SK-N-SH (cell line): ENCODE data around the gene RALY. TPM values are rescaled to one million over a fixed set of nuclear protein-coding genes. Genes with fewer than 3 reads are reported as not detected.

Experiments used
- CTCF ChIA-PET: fragments of 300-600, 350-600 bp; formaldehyde crosslinking; extraction: SDS; loops from one replicate; lab custom pipeline; 2021; lab: Yijun Ruan, JAX
- POLR2A ChIA-PET: fragments of 350-600 bp; sonication (Branson Sonifier 250); formaldehyde crosslinking; extraction: SDS; loops from one replicate; lab custom pipeline; 2020; ENCODE audit warnings: antibody characterized with exemption, inconsistent platforms; lab: Yijun Ruan, JAX
- DNase-seq: peaks from one replicate; pipeline ENCODE4 v3.0.0; 2012
- H2AFZ ChIP-seq: fragments of 200-600 bp; sonication (generic); 2 replicates; pipeline ENCODE4 v1.8.1; 2016; ENCODE audit warnings: antibody characterized with exemption, mild to moderate bottlenecking, low read depth
- H3F3A ChIP-seq: fragments of 200-600 bp; sonication (generic); replicated peaks from 2 replicates; pipeline ENCODE3; 2016; ENCODE audit warnings: antibody characterized with exemption, mild to moderate bottlenecking; ENCODE audit not compliant: insufficient read depth
- H3K27ac ChIP-seq, 2 experiments: fragments of 200-500 bp in 1 of 2; fragments of 200-600 bp in 1 of 2; sonication (Bioruptor generic) in 1 of 2; sonication (generic), shearing (Covaris generic) in 1 of 2; 2 replicates each; pipeline versions ENCODE4 v1.5.1 to v1.6.1; 2014 to 2016; ENCODE audit warnings: low read depth in 2 of 2, inconsistent platforms in 1 of 2, low read length in 1 of 2, mild to moderate bottlenecking in 1 of 2, mixed read lengths in 1 of 2
- H3K27me3 ChIP-seq: fragments of 200-600 bp; sonication (generic), shearing (Covaris generic); 2 replicates; pipeline ENCODE4 v1.6.1; 2016; ENCODE audit warnings: mixed run types; ENCODE audit not compliant: insufficient read depth
- H3K36me3 ChIP-seq, 2 experiments: fragments of 200-500 bp in 1 of 2; fragments of 200-600 bp in 1 of 2; sonication (Bioruptor generic) in 1 of 2; sonication (generic) in 1 of 2; replicated peaks in 1 of 2; 2 replicates each; pipeline versions ENCODE3 to v1.5.1; 2014 to 2016; ENCODE audit warnings: low read length in 1 of 2, mild to moderate bottlenecking in 1 of 2; ENCODE audit not compliant: insufficient read depth in 2 of 2, control insufficient read depth in 1 of 2
- H3K4me1 ChIP-seq, 2 experiments: fragments of 200-500 bp in 1 of 2; fragments of 200-600 bp in 1 of 2; sonication (Bioruptor generic) in 1 of 2; sonication (generic), shearing (Covaris generic) in 1 of 2; 2 replicates each; pipeline versions ENCODE4 v1.5.1 to v1.6.1; 2014 to 2016; ENCODE audit warnings: low read depth in 1 of 2, low read length in 1 of 2, mixed run types in 1 of 2; ENCODE audit not compliant: insufficient read depth in 2 of 2, control insufficient read depth in 1 of 2
- H3K4me2 ChIP-seq: fragments of 200-600 bp; sonication (generic), shearing (Covaris generic); 2 replicates; pipeline ENCODE4 v1.6.1; 2017; ENCODE audit warnings: mixed run types
- H3K4me3 ChIP-seq, 2 experiments: fragments of 200-500 bp in 1 of 2; fragments of 200-600 bp in 1 of 2; sonication (Bioruptor generic) in 1 of 2; sonication (generic), shearing (Covaris generic) in 1 of 2; 2 replicates each; pipeline versions ENCODE4 v1.5.1 to v1.8.1; 2014 to 2016; ENCODE audit warnings: low read depth in 2 of 2, inconsistent platforms in 1 of 2, low read length in 1 of 2, mild to moderate bottlenecking in 1 of 2, mixed read lengths in 1 of 2, moderate library complexity in 1 of 2
- H3K79me2 ChIP-seq: fragments of 200-600 bp; sonication (generic); 2 replicates; pipeline ENCODE4 v1.8.1; 2017; ENCODE audit warnings: mild to moderate bottlenecking; ENCODE audit not compliant: insufficient read depth
- H3K9ac ChIP-seq: fragments of 200-600 bp; sonication (generic); 2 replicates; pipeline ENCODE4 v1.6.1; 2017; ENCODE audit warnings: mixed run types
- H3K9me2 ChIP-seq: fragments of 200-600 bp; sonication (generic); 2 replicates; pipeline ENCODE4 v1.6.1; 2017; ENCODE audit warnings: mixed run types
- H3K9me3 ChIP-seq: fragments of 200-600 bp; sonication (generic); 2 replicates; pipeline ENCODE4 v1.6.1; 2017; ENCODE audit warnings: mixed run types, mild to moderate bottlenecking, moderate library complexity
- H4K20me1 ChIP-seq: fragments of 200-600 bp; sonication (generic); 2 replicates; pipeline ENCODE4 v1.6.1; 2017; ENCODE audit warnings: mild to moderate bottlenecking, mixed run types; ENCODE audit not compliant: insufficient read depth
- CHD2 ChIP-seq: fragments of 150-350 bp; IDR thresholded peaks from 2 replicates; pipeline ENCODE4 v1.6.1; 2018; ENCODE audit warnings: low read length; ENCODE audit not compliant: partially characterized antibody
- ELF1 ChIP-seq: IDR thresholded peaks from 2 replicates; pipeline ENCODE4 v1.4.0; 2012
- EP300 ChIP-seq, 2 experiments: IDR thresholded peaks; 2 replicates each; pipeline versions ENCODE4 v1.4.0 to v1.6.1; 2012; ENCODE audit warnings: borderline replicate concordance in 1 of 2, low read depth in 1 of 2, low read length in 1 of 2
- EZH2phosphoT487 ChIP-seq: fragments of 200-600 bp; sonication (generic); IDR thresholded peaks from 2 replicates; pipeline ENCODE4 v1.6.1; 2017; ENCODE audit warnings: low read depth, mixed run types, mild to moderate bottlenecking, antibody characterized with exemption, moderate library complexity, borderline replicate concordance
- FOXJ3 ChIP-seq: sonication (generic); formaldehyde crosslinking; IDR thresholded peaks from 2 replicates; pipeline ENCODE4 v1.5.1; 2020; ENCODE audit warnings: mild to moderate bottlenecking, missing genetic modification reagents
- GABPA ChIP-seq: IDR thresholded peaks from 2 replicates; pipeline ENCODE4 v1.4.0; 2012; ENCODE audit warnings: low read depth, mild to moderate bottlenecking
- GATA2 ChIP-seq: sonication (generic); formaldehyde crosslinking; IDR thresholded peaks from 2 replicates; pipeline ENCODE4 v1.5.0; 2020; ENCODE audit warnings: mild to moderate bottlenecking, missing genetic modification reagents
- MXI1 ChIP-seq: IDR thresholded peaks from 2 replicates; pipeline ENCODE4 v1.6.1; 2012; ENCODE audit warnings: mild to moderate bottlenecking, low read depth, low read length, improper control_type of control experiment
- NFIC ChIP-seq: IDR thresholded peaks from 2 replicates; pipeline ENCODE4 v1.4.0; 2012; ENCODE audit warnings: borderline replicate concordance
- NRF1 ChIP-seq: IDR thresholded peaks from 2 replicates; pipeline ENCODE4 v1.6.1; 2012; ENCODE audit warnings: low read depth, mild to moderate bottlenecking, low read length
- POLR2AphosphoS5 ChIP-seq: IDR thresholded peaks from 2 replicates; pipeline ENCODE4 v1.6.1; 2012; ENCODE audit warnings: low read depth, low read length
- RCOR1 ChIP-seq: fragments of 150-350 bp; IDR thresholded peaks from 2 replicates; pipeline ENCODE4 v1.6.1; 2017; ENCODE audit warnings: antibody characterized with exemption, low read length
- RFX5 ChIP-seq: IDR thresholded peaks from 2 replicates; pipeline ENCODE4 v1.6.1; 2012; ENCODE audit warnings: mild to moderate bottlenecking, improper control_type of control experiment, low read length
- RXRA ChIP-seq: IDR thresholded peaks from 2 replicates; pipeline ENCODE4 v1.4.0; 2012; ENCODE audit warnings: low read depth, mild to moderate bottlenecking, borderline replicate concordance
- TCF12 ChIP-seq: IDR thresholded peaks from 2 replicates; pipeline ENCODE4 v1.4.0; 2012
- WGBS: methylation state at CpG from one replicate; pipeline ENCODE4 v1.1.6; 2017; ENCODE audit warnings: low lambda C conversion rate; 5-methylcytosine and 5-hydroxymethylcytosine counted together
- polyA plus RNA-seq, 3 experiments: library from polyadenylated mRNA; depleted of rRNA; stranded (reverse); fragments of >200 nt; gene quantifications; 2 replicates each; pipeline ENCODE4 v1.2.3, GENCODE V29; 2012
- TF ChIP-seq, protein P1 (sequence below): fragments of 150-350 bp; IDR thresholded peaks from 2 replicates; pipeline ENCODE4 v1.6.1; 2017; ENCODE audit warnings: antibody characterized with exemption, low read length, low read depth, borderline replicate concordance
- TF ChIP-seq, protein P2 (sequence below): IDR thresholded peaks from 2 replicates; pipeline ENCODE4 v1.4.0; 2012; ENCODE audit warnings: low read depth, borderline replicate concordance
- TF ChIP-seq, protein P3 (sequence below): IDR thresholded peaks from 2 replicates; pipeline ENCODE4 v1.4.0; 2012; ENCODE audit warnings: low read depth
- TF ChIP-seq, protein P4 (sequence below): fragments of 150-350 bp; IDR thresholded peaks from 2 replicates; pipeline ENCODE4 v1.6.1; 2016; ENCODE audit warnings: mild to moderate bottlenecking, low read depth, low read length

Gene RALY
- polyA plus RNA-seq, 1 of the 3 experiments (the other 2 are of a cell fraction), result 130 TPM

DNA sequence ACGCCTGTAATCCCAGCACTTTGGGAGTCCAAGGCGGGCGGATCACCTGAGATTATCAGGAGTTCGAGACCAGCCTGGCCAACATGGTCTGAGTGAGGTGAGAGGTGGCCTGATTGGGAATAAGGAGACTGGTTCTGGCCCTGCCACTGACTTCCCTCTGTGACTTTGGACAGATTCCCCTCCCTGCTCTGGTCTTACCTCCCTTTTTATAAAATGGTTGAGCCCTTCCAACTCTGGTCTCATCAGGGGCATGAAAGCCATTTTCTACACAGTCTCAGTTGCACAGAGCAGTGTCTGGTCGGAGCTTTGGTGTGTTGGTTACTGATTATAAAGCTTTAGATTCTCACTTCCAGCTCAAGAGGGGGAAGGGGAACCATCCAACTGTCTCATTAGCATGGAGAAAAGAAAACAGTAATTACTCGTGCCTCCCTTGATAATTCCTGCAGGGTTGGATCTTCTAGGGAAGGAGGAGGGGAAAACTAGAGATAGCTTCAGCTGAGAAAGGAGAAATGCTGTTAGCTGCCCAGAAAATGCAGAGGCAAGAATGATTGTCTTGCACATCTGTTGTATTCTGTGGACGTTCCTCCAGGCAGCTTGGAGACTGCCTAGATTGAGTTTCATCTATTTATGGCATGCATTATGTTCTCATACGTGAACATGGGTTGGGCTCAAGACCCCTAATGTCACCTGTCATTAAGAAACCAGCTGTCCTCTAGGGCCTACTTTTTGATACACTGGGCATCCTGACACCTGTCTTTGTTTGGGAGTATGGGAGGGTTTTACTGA lies 30.4 kb downstream of the RALY start:
- WGBS, result 94% methylated on average over 7 of the region's 8 CpGs
- peaks cover 95% of the 10 kb centered on the region for H4K20me1 ChIP-seq

More for the DNA sequence above, 30.4 kb downstream of the RALY start:
- no peak overlapping the region for H3K9ac ChIP-seq
- H3K79me2 ChIP-seq, result peaks cover 98% of the 10 kb centered on the region
- no peak overlapping the region for H3K27ac ChIP-seq
- peaks cover 3% of the 10 kb centered on the region for H3F3A ChIP-seq
- H3K27me3 ChIP-seq, result no peaks in the 10 kb centered on the region
- H3K4me2 ChIP-seq, result no peak overlapping the region
- no peak overlapping the region for H2AFZ ChIP-seq
- ChIA-PET POLR2A (no interaction called here), CTCF (interaction anchor here (1.3 to 2.3 kb wide), 3 partner anchors 41 to 161 kb away, joined by 3 to 9 read pairs (median 9); no protein-coding TSS in a partner anchor)
- H3K36me3 ChIP-seq, result no peaks in the 10 kb centered on the region
- TF ChIP-seq GABPA (no peak), RFX5 (no peak), ELF1 (no peak), RXRA (no peak), FOXJ3 (CRISPR knock-in tag) (no peak), TCF12 (no peak), POLR2AphosphoS5 (no peak), EZH2phosphoT487 (no peak), MXI1 (no peak), NFIC (no peak), NRF1 (no peak), CHD2 (no peak), EP300 (IDR thresholded peaks at IDR 0.05; ENCODE audit: borderline replicate concordance in 1 of 2, low read depth in 1 of 2, low read length in 1 of 2) (no peak), RCOR1 (no peak), GATA2 (CRISPR knock-in tag) (no peak)
- TF ChIP-seq, protein P1, sequence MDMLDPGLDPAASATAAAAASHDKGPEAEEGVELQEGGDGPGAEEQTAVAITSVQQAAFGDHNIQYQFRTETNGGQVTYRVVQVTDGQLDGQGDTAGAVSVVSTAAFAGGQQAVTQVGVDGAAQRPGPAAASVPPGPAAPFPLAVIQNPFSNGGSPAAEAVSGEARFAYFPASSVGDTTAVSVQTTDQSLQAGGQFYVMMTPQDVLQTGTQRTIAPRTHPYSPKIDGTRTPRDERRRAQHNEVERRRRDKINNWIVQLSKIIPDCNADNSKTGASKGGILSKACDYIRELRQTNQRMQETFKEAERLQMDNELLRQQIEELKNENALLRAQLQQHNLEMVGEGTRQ, result no peak
- TF ChIP-seq, protein P2, sequence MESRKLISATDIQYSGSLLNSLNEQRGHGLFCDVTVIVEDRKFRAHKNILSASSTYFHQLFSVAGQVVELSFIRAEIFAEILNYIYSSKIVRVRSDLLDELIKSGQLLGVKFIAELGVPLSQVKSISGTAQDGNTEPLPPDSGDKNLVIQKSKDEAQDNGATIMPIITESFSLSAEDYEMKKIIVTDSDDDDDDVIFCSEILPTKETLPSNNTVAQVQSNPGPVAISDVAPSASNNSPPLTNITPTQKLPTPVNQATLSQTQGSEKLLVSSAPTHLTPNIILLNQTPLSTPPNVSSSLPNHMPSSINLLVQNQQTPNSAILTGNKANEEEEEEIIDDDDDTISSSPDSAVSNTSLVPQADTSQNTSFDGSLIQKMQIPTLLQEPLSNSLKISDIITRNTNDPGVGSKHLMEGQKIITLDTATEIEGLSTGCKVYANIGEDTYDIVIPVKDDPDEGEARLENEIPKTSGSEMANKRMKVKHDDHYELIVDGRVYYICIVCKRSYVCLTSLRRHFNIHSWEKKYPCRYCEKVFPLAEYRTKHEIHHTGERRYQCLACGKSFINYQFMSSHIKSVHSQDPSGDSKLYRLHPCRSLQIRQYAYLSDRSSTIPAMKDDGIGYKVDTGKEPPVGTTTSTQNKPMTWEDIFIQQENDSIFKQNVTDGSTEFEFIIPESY, result no peak
- TF ChIP-seq, protein P3, sequence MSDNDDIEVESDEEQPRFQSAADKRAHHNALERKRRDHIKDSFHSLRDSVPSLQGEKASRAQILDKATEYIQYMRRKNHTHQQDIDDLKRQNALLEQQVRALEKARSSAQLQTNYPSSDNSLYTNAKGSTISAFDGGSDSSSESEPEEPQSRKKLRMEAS, result no peak
- TF ChIP-seq, protein P4, sequence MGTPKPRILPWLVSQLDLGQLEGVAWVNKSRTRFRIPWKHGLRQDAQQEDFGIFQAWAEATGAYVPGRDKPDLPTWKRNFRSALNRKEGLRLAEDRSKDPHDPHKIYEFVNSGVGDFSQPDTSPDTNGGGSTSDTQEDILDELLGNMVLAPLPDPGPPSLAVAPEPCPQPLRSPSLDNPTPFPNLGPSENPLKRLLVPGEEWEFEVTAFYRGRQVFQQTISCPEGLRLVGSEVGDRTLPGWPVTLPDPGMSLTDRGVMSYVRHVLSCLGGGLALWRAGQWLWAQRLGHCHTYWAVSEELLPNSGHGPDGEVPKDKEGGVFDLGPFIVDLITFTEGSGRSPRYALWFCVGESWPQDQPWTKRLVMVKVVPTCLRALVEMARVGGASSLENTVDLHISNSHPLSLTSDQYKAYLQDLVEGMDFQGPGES, result no peak
- DNase-seq, result no peak
- H3K4me1 ChIP-seq, result peaks cover 0 to 37% of the 10 kb centered on the region in 2 experiments; a peak in 2 of 4 replicates
- no peak overlapping the region for H3K4me3 ChIP-seq
- no peaks in the 10 kb centered on the region for H3K9me2 ChIP-seq
- H3K9me3 ChIP-seq, result no peaks in the 10 kb centered on the region
